ENCODE results near the gene TALDO1. TPM values are rescaled to one million over a fixed set of nuclear protein-coding genes. Genes with fewer than 3 reads are reported as not detected.

TALDO1 gene
- total and polyA plus RNA-seq, 4 donors, result 72.5 to 181 (median 128) TPM

DNA sequence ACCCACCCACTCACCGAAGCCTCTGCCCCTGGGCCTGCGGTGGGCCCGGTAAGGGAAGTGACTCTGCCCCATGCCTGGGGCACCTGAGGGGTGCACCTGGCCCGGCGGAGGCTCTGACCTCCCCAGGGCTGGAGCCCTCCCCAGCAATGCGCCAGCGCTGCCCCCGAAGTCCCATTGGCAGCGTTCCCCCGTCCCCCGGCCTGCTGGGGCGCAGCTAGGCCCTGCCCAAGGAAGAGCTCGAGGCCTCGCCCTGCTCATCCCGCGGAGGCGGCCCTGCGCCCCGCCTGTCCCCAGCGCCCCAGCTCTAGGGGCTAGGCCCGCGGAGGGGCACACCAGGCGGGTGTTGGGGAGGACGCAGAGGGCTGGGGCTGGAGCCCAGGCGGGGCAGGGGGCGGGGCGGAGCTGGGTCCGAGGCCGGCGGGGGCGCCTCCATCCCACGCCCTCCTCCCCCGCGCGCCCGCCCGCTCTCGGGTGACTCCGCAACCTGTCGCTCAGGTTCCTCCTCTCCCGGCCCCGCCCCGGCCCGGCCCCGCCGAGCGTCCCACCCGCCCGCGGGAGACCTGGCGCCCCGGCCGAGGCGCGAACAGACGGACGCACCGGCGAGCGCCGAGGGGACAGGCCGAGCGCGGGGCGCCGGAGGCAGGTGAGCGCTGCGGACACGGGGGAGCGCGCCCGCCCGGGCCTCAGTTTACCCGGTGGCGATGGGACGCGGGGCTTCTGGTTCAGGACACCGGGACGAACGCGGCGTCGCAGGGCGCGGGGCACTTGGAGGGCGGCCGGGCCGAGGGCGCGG lies 41.4 kb upstream of the TALDO1 start, which contains the start of gene EPS8L2:
EPS8L2 (plus strand) TSS at position 586 of the 793 bp plus-strand sequence. CDS start 3,177 bp downstream, outside the sequence.
- TF ChIP-seq RAD21 (IDR thresholded peaks at IDR 0.05) (no peak), FOXA1 (IDR thresholded peaks at IDR 0.05) (no peak), HNF4A (conservative IDR thresholded peaks at IDR 0.05) (no peak), SP1 (IDR thresholded peaks at IDR 0.05) (no peak), JUND (IDR thresholded peaks at IDR 0.05) (no peak), NR2F2 (IDR thresholded peaks at IDR 0.05) (no peak), FOXA2 (IDR thresholded peaks at IDR 0.05) (no peak), HNF4G (IDR thresholded peaks at IDR 0.05) (no peak), YY1 (IDR thresholded peaks at IDR 0.05) (no peak), GABPA (IDR thresholded peaks at IDR 0.05 in 1 of 2, conservative IDR thresholded peaks at IDR 0.05 in 1 of 2) (no peak), ZBTB33 (IDR thresholded peaks at IDR 0.05) (no peak), RXRA (IDR thresholded peaks at IDR 0.05) (no peak), ATF3 (IDR thresholded peaks at IDR 0.05) (no peak), TAF1 (conservative IDR thresholded peaks at IDR 0.05) (no peak), EGR1 (IDR thresholded peaks at IDR 0.05; ENCODE audit: low read depth in 2 of 2) (no peak)
- TF ChIP-seq, protein P1, sequence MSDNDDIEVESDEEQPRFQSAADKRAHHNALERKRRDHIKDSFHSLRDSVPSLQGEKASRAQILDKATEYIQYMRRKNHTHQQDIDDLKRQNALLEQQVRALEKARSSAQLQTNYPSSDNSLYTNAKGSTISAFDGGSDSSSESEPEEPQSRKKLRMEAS (IDR thresholded peaks at IDR 0.05), result no peak
- TF ChIP-seq, protein P2, sequence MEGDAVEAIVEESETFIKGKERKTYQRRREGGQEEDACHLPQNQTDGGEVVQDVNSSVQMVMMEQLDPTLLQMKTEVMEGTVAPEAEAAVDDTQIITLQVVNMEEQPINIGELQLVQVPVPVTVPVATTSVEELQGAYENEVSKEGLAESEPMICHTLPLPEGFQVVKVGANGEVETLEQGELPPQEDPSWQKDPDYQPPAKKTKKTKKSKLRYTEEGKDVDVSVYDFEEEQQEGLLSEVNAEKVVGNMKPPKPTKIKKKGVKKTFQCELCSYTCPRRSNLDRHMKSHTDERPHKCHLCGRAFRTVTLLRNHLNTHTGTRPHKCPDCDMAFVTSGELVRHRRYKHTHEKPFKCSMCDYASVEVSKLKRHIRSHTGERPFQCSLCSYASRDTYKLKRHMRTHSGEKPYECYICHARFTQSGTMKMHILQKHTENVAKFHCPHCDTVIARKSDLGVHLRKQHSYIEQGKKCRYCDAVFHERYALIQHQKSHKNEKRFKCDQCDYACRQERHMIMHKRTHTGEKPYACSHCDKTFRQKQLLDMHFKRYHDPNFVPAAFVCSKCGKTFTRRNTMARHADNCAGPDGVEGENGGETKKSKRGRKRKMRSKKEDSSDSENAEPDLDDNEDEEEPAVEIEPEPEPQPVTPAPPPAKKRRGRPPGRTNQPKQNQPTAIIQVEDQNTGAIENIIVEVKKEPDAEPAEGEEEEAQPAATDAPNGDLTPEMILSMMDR (IDR thresholded peaks at IDR 0.05; ENCODE audit: low read depth, low read length, missing input control), result no peak
- TF ChIP-seq, protein P3, sequence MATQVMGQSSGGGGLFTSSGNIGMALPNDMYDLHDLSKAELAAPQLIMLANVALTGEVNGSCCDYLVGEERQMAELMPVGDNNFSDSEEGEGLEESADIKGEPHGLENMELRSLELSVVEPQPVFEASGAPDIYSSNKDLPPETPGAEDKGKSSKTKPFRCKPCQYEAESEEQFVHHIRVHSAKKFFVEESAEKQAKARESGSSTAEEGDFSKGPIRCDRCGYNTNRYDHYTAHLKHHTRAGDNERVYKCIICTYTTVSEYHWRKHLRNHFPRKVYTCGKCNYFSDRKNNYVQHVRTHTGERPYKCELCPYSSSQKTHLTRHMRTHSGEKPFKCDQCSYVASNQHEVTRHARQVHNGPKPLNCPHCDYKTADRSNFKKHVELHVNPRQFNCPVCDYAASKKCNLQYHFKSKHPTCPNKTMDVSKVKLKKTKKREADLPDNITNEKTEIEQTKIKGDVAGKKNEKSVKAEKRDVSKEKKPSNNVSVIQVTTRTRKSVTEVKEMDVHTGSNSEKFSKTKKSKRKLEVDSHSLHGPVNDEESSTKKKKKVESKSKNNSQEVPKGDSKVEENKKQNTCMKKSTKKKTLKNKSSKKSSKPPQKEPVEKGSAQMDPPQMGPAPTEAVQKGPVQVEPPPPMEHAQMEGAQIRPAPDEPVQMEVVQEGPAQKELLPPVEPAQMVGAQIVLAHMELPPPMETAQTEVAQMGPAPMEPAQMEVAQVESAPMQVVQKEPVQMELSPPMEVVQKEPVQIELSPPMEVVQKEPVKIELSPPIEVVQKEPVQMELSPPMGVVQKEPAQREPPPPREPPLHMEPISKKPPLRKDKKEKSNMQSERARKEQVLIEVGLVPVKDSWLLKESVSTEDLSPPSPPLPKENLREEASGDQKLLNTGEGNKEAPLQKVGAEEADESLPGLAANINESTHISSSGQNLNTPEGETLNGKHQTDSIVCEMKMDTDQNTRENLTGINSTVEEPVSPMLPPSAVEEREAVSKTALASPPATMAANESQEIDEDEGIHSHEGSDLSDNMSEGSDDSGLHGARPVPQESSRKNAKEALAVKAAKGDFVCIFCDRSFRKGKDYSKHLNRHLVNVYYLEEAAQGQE (IDR thresholded peaks at IDR 0.05), result no peak
- Histone ChIP-seq H3K9ac (ENCODE audit: low read depth in 1 of 2, low read length in 2 of 2) (peak within 1 kb of the TSS; percentile 53 to 63), H3K4me1 (ENCODE audit: control insufficient read depth in 4 of 4, insufficient read depth in 4 of 4, low read length in 3 of 4) (peaks cover 24 to 80% (median 56%) of the 10 kb centered on the region in 4 donors), H3K4me3 (ENCODE audit: low read depth in 1 of 3, low read length in 3 of 3) (peak within 1 kb of the TSS; percentile 78 to 94 (median 89)), H3K9me3 (ENCODE audit: control insufficient read depth in 4 of 4, low read length in 3 of 4) (no peaks in the 10 kb centered on the region), H3K27me3 (ENCODE audit: control insufficient read depth in 4 of 4, insufficient read depth in 4 of 4, low read length in 3 of 4) (no peaks in the 10 kb centered on the region), H3K27ac (ENCODE audit: low read depth in 1 of 2, low read length in 2 of 2) (peak within 1 kb of the TSS; percentile 90 to 96), H3K36me3 (ENCODE audit: control insufficient read depth in 4 of 4, insufficient read depth in 3 of 4, low read depth in 1 of 4, low read length in 3 of 4) (no peaks in the 10 kb centered on the region)
- 4% methylated on average over 90 of the region's 90 CpGs for WGBS
- DNase-seq (ENCODE audit: low spot score), result peak; percentile 66
